ENCODE results near the gene MMP23B. TPM values are rescaled to one million over a fixed set of nuclear protein-coding genes. Genes with fewer than 3 reads are reported as not detected.
A peak's percentile ranks its signal among the peaks of the same experiment; 100 is the strongest.

MMP23B gene
- total RNA-seq (10 to 100 TPM in 2 of 4 donors, 1 to 10 TPM in 2; 1.8 to 58.7 (median 17.2) TPM), polyA plus RNA-seq (1 to 10 TPM; 2.2 to 3.6 (median 2.3) TPM)

GRCh38 chr1:1631782-1632420 is at the start of gene MMP23B:
TSS of gene MMP23B (plus strand) at chr1:1632173. CDS start at chr1:1632219, 46 bp downstream.
- Histone ChIP-seq H3K27me3 (peaks cover 17 to 40% (median 36%) of the 10 kb centered on the region in 3 donors), H3K4me1 (peaks cover 0 to 25% (median 20%) of the 10 kb centered on the region in 4 donors), H3K4me3 (peak within 1 kb of the TSS in 3 of 4 donors; percentile 20 to 46 (median 36)), H3K36me3 (peaks cover 4 to 31% (median 16%) of the 10 kb centered on the region in 4 donors), H3K9me3 (no peaks in the 10 kb centered on the region), H3K27ac (peak within 1 kb of the TSS; percentile 70 to 85 (median 74))
- TF ChIP-seq CTCF (IDR thresholded peaks at IDR 0.05) (no peak), POLR2AphosphoS5 (IDR thresholded peaks at IDR 0.05) (no peak), POLR2A (IDR thresholded peaks at IDR 0.05) (no peak), EP300 (IDR thresholded peaks at IDR 0.05) (no peak)
- WGBS, 2 donors, result 3% methylated on average over 48 of the region's 48 CpGs
- DNase-seq, result peak; percentile 69
- intact Hi-C loops (cut with DNase I), result no loop called here

GRCh38 chr1:1582585-1583346 is 49.2 kb upstream of the MMP23B start:
- no peak for DNase-seq
- 75 to 79% methylated on average over 9 of the region's 9 CpGs for WGBS, 2 donors
- intact Hi-C loops (cut with DNase I), result no loop called here
- Histone ChIP-seq H3K4me1 (no peaks in the 10 kb centered on the region), H3K27me3 (peaks cover 0 to 24% (median 6%) of the 10 kb centered on the region in 3 donors), H3K4me3 (no peak overlapping the region), H3K27ac (no peak overlapping the region), H3K36me3 (no peaks in the 10 kb centered on the region), H3K9me3 (no peaks in the 10 kb centered on the region)
- no peak for TF ChIP-seq POLR2A (IDR thresholded peaks at IDR 0.05)
- TF ChIP-seq POLR2AphosphoS5 (IDR thresholded peaks at IDR 0.05), result no peak
- no peak for TF ChIP-seq CTCF (IDR thresholded peaks at IDR 0.05)
- TF ChIP-seq EP300 (IDR thresholded peaks at IDR 0.05), result no peak

GRCh38 chr1:1583347-1584010 is 48.5 kb upstream of the MMP23B start:
- H3K27me3 ChIP-seq, result peaks cover 0 to 28% (median 6%) of the 10 kb centered on the region in 3 donors
- 84 to 86% methylated on average over 23 of the region's 23 CpGs for WGBS, 2 donors
- no peaks in the 10 kb centered on the region for H3K4me1 ChIP-seq
- intact Hi-C loops (cut with DNase I), result no loop called here
- TF ChIP-seq POLR2A (IDR thresholded peaks at IDR 0.05) (no peak), POLR2AphosphoS5 (IDR thresholded peaks at IDR 0.05) (no peak), CTCF (IDR thresholded peaks at IDR 0.05) (no peak), EP300 (IDR thresholded peaks at IDR 0.05) (no peak)
- no peak overlapping the region for H3K4me3 ChIP-seq
- H3K36me3 ChIP-seq, result no peaks in the 10 kb centered on the region
- no peak for DNase-seq
- H3K9me3 ChIP-seq, result no peaks in the 10 kb centered on the region
- no peak overlapping the region for H3K27ac ChIP-seq

GRCh38 chr1:1591452-1591851 is 40.5 kb upstream of the MMP23B start:
- Histone ChIP-seq H3K4me1 (no peaks in the 10 kb centered on the region), H3K9me3 (no peaks in the 10 kb centered on the region), H3K36me3 (no peaks in the 10 kb centered on the region), H3K27me3 (peaks cover 0 to 35% (median 3%) of the 10 kb centered on the region in 3 donors), H3K27ac (no peak overlapping the region), H3K4me3 (no peak overlapping the region)
- DNase-seq, result no peak
- 89% methylated on average over 13 of the region's 13 CpGs for WGBS, 2 donors
- intact Hi-C loops (cut with DNase I), result no loop called here
- TF ChIP-seq CTCF (IDR thresholded peaks at IDR 0.05), result no peak
- TF ChIP-seq POLR2A (IDR thresholded peaks at IDR 0.05), result no peak
- no peak for TF ChIP-seq POLR2AphosphoS5 (IDR thresholded peaks at IDR 0.05)
- no peak for TF ChIP-seq EP300 (IDR thresholded peaks at IDR 0.05)

All from sigmoid colon (tissue), 7 donors.